Pulmonary artery endothelial cell (primary cell): ENCODE measurements around the gene SPRTN. TPM values are rescaled to one million over a fixed set of nuclear protein-coding genes. Genes with fewer than 3 reads are reported as not detected.

ENCODE experiments used
- DNase-seq: peaks from one replicate; pipeline ENCODE4 v3.0.0-alpha.2; 2011; ENCODE audit warnings: low read depth, low spot score
- total RNA-seq: library from RNA; depleted of rRNA; stranded (reverse); fragments of >200 nt; gene quantifications from 2 replicates; pipeline ENCODE4 v1.2.3, GENCODE V29; 2014

The SPRTN gene
- total RNA-seq, 1 donor from 2014 or later: 19.3 TPM

DNA sequence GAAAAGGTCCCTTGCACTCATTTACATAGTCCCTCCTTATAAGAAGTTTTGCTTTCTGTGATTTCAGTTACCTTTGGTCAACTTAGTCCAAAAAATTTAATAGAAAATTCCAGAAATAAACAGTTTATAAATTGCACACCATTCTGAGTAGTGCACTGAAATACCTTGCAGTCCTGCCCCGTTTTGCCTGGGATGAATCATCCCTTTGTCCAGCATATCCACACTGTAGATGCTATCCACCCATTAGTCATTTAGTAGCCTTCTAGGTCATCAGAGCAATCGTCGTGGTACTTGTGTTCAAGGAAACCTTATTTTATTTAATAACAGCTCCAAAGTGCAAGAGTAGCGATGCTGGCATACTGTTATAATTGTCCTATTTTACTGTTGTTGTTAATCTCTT is 38.0 kb downstream of the SPRTN start:
- no peak for DNase-seq

DNA sequence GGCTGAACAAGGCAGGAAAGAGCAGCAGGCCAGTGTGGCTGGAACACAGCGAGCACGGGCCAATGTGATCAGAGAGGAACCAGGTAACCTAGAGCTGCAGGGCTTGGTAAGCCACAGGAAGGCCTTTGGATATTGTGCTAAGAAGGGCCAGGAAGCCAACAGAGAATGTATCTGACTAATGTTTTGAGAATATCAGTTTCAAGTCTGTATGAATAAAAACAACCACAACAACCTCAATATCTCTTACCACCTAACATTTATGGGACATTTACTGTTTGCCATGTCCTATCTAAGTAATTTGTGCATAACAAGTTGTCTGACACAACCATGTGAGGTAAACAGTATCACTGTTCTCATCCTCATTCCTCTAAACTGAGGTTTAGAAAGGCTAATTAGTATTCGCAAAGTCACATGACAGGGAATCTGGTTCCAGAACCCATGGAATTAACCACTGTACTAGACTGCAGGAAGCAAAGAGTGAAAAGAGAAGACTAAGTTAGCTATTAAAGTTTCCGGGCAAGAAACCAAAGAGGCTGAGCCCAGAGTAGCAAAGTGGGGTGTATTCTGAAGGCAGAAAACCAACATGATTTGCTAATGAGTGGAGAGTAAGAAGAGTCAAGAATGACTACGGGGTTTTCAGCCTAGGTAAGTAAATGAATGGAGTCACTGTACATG is 38.9 kb downstream of the SPRTN start:
- DNase-seq: no peak

DNA sequence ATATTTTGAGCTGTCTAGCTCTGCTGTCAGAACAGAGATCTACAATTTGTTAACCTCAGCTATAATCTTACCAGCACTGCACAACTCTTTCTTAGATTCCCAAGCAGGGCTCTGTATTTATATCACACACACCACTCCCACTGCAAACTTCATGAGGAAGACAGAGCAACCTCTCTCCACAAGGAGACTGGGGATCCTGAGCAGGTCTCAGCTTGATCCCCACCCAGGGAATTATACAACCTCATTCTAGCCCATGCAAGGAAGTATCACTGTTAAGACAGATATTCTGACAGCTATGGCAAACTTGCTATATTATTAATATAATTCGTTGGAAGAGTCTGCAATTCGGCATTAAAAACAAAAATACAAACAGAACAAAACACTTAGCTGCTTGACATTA is 43.6 kb downstream of the SPRTN start:
- no peak for DNase-seq

DNA sequence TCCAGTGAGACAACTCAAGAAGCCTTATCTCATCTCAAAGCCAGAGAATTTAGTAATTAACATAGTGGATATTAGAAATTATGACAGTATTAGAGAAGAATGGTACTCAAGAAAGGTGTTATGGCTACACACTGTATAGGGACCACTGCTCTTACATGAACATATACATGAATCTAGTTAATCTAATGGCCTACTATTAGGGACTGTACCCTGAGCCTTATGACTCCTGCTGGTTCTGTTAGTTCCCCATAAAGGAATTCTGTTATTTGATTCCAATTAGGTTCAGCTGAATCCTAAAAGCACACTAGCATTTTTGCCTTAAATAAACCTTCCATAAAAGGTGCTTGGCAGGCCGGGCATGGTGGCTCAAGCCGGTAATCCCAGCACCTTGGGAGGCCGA is 44.3 kb downstream of the SPRTN start:
- DNase-seq: no peak

GRCh38 chr1:231383159-231383860 is 45.2 kb downstream of the SPRTN start:
- no peak for DNase-seq

DNA sequence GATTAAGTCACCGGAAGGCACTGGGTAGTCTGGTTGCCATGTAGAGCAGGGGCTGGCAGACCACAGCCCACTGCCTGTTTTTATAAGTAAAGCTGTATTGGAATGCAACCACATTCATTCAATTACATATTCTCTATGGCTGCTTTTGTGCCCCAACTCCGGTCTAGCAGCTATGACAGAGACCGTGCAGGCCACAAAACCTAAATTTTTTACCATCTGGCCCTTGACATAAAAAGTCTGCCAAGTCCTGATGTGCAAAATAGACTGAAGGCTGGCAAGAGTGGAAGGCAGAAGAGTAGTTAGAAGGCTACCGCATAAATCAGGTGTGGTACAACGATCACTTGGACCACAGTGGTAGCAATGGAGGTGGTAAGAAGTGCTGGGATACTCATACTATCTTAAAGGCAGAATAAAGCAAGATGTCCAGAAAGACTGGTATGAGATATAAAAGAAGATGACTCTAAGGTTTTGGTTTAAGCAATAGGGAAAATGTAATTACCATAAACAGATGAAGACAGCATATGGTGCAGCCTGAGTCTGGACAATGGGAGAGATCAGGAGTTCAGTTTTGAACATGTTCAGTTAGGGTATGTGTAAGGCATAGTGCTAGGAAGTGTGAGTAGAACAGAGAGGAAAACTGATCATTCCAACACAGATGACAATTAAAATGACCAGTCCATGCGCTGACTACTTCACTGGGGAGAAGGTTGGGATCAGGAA is 46.8 kb downstream of the SPRTN start:
- no peak for DNase-seq

- DNase-seq: no peak
Measured at GRCh38 chr1:231385416-231385748, 47.3 kb downstream of the SPRTN start.

DNA sequence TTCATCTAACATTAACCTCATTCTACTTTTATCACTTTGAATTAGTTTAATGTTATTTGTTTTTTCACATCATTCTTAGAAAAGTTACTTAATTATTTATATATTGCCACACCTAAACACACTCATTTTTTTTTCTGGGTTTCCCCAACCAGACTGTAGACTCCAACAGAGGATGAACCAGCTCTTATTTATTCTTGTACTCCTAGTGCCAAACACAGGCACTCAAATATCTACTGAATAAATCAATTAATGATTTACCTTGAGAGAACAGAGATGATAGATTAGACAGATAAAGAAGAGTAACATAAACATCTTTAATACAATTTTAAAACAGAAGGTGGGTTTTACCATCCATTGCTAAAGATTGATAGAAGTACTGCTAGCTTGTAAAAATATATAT is 48.4 kb downstream of the SPRTN start:
- DNase-seq: no peak

- peak; percentile 43 for DNase-seq
Measured at GRCh38 chr1:231387770-231388669, 49.9 kb downstream of the SPRTN start.

DNA sequence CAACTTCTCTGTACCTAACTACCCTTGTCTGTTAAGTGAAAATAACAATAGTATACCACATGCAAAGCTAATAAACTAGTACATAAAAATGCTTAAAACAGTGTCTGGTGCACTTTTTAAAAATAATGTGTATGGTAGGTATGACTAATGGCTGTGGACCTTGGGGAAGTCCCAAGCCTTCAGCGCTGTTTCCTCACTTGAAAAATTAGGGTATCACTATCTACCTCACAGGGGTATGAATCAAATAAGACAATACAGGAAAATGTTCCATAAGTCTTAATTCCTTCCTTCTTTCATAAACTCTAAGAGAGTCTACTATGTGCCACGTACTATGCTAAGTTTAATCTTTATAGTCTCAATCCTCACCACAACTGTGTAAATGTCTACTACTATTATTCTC is 52.0 kb downstream of the SPRTN start:
- no peak for DNase-seq

DNA sequence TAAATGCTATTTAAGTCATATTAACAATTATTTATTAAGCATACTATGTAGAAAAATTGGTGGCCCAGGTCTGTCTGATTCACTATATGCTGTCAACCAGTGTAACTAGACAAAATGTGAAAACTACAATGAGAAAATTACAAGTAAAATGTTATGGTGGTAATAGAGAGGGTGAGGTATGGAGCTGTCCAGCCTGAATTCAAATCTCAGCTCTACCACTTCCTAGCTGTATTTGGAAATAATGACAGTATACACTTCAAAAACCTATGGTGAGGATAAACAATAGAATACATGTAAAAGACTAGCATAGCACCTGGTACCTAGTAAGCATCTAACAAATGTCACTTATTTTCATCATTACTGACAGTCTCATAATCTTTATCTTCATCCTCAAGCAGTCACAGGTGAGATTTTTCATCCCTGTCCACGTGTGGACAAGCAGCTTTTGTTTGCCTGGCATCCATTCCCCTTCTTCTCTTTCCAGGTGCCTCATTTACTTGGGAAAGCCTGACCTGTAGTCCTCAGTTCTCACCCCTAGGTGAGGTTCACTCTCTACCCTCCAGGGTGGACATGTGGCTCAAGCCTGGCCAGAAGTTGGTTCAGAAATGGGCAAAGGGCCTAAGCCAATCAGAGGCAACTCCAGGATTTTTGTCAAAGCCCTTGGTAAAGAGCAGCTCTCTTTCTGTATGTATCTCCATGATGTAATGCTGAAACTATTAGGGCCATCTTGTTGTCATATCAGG is 54.5 kb downstream of the SPRTN start:
- DNase-seq: no peak

DNA sequence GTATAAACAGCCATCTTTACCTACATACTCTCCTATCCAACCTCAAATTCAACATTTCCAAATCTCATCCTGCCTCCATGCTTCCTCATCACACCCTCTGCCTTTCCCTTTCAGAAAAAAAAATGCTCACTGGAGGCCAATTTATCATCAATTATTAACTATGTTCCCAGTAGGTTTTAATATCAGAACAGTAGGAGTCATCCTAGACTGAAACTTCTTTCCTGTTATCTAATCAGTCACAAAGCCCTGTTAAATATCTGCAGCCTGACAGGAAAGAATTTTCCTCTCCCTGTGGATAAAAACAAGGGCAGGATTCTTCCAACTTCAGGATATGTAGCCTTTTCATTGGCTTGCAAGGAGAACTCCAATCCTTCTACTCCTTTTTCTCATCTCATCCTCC is 55.6 kb downstream of the SPRTN start:
- no peak for DNase-seq

DNA sequence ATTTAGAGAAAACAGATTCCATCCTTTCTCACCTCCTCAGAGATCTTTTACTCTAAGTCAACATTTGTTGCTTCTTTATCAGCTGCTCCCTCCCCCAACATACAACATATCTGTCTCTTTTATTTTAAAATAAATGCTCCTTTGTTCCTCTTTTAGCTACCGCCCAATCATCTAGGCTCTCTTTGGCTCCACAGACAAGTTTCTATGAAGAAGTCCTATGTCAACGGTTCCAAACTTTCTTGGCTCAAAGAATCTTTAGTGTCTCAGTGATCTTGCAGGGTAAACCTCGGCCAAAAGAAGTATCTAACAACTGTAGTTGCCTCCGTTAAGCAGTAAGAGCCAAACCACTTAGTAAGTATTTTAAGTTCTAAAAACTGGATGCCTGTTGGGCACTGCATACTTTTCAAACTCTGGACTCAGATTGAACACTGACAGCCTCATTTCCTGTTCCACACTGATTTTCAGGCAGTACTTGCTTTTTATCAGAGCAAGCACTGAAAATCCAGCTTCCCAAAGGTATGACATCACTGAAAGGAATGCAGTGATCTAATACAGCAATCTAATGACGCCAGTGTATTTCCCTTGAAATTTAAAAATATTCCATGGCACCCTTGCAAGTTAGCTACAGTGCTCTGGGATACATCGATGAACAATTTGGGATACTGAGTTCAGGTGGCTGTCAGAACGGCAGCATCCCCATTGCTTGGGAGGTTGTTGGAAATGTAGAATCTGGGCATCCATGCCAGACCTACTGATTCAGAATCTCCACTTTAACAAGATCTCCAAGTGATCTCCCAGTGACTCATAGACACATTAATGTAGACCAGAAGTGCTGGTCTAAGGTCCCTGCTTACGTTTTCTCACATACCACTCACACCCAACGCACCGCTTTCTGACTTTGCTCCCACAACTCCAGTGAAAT is 57.2 kb downstream of the SPRTN start:
- DNase-seq: peak; percentile 84

GRCh38 chr1:231395998-231396390 is 57.9 kb downstream of the SPRTN start:
- no peak for DNase-seq

- no peak for DNase-seq
Measured at GRCh38 chr1:231396643-231397042, 58.5 kb downstream of the SPRTN start.

- no peak for DNase-seq
Measured at GRCh38 chr1:231397886-231398671, 60.0 kb downstream of the SPRTN start.

DNA sequence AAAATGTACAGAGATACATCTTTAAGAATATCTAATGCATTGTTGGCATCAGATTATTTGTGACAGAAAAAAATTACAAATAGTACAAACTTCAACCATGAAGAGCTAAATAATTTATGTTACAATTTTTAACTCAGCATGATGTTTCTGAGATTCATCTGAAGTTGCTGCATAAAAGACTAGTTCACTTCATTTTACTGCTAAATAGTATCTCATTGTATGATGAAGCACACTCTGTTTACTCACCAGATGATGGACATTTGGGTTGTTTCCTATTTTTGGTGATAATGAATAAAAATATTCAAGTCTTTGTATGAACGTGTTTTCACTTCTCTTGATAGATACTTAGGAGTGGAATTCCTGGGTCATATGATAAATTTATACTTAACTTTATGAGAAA is 63.4 kb downstream of the SPRTN start:
- DNase-seq: no peak

- DNase-seq: no peak
Measured at GRCh38 chr1:231404318-231404717, 66.2 kb downstream of the SPRTN start.
